ENCODE measurements around the gene TRPM5.

Gene TRPM5

GRCh38 chr11:2419638-2420501 lies 24.4 kb downstream of the TRPM5 start:
- DNase-seq = peak; percentile 75 to 80

- no peak for DNase-seq
Measured at GRCh38 chr11:2418693-2419360, 25.5 kb downstream of the TRPM5 start.

DNA sequence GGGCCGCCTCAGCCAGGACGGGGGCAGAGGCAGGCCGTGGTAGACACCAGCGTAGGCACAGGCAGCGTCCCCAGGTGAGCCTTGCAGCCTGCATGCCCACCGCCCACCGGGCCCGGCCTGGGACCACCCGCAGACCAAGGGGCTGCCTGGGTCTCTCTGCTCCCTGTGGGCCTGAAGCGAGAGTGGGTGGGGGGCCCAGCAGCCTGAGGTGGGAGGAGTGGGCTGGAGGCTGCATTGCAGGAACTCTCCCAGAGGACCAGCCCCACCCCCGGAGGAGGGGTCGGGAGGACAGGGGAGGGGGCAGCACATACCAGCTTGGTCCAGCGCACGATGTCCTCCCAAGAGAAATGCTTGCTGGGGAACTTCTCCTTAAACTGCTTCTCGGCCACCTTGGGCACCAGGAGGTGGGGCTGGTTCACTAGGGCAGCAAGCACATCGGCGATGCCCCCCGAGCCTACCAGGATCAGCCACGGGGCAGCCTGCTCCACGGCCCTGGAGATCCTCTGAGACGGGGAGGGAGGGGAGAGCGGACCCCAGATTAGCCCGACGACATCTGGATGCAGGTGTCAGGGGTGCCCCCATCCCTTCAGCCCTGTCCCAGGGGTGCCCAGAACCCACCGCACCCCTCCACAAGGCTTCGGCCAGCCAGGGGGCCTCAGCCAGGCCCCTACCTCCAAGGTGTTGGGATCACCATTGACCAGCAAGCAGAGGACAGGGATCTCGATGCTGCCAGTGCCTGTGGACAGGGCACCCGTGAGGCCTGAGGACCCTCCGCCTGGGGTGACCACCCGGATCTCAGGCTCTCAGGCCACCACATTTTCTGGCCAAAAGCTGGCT lies 26.2 kb downstream of the TRPM5 start:
- DNase-seq = no peak

DNA sequence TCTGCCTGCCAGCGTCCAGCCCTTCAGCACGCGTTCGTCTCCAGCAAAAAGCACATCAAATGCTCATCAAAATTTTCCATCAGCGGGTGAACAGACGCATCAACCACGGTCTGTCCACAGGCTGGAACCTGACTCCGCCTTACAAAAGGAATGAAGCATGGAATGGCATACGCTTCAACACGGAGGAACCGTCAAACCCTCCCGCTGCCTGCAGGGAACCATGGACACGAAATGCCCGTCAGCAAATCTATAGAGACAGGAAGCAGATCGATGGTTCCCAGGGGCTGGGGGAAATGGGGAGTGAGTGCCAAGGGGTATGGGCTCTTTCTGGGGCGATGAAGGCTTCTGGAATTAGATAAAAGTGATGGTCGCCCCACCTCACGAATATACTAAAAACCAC lies 27.5 kb downstream of the TRPM5 start:
- no peak for DNase-seq

- DNase-seq = no peak
Measured at GRCh38 chr11:2415601-2416380, 28.5 kb downstream of the TRPM5 start.

DNA sequence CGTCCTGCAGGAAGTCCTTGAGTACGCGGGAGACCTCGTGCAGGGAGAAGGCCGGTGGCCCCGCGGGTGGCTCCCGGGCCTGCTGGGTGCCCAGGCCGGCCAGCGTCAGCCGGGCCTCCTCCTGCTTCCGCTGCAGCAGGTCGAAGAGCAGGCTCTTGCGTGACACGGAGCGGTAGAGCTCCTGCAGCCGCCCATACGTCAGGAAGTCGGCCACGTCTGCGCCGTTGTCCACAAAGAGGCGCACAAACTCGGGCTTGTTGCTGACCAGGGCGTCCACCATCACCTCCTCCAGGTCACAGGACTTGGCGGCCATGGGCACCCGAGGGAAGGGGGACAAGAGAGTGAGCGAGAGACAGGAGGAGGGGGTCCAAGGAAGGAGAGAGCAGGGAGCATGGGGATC lies 29.1 kb downstream of the TRPM5 start:
- DNase-seq = no peak

DNA sequence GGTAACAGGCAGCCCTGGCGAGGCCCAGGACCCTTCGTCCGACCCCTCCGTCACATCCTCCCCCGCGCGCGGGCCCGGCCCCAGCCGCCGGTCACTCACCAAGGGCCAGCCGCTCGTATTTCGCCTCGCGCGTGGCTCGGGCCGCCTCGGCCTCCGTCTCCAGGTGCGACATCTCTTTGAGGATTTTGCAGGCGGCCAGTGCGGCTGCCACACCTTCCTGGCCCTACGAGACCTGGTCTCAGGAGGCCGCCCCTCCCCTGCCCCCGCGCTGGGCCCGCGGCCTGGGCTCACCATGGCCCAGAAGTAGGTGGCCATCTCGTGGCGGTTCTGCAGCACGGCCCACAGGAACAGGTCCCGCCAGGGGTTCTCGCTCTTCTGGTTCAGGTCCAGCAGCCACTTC lies 29.7 kb downstream of the TRPM5 start:
- DNase-seq = no peak

- DNase-seq = no peak
Measured at GRCh38 chr11:2413742-2414579, 30.4 kb downstream of the TRPM5 start.

DNA sequence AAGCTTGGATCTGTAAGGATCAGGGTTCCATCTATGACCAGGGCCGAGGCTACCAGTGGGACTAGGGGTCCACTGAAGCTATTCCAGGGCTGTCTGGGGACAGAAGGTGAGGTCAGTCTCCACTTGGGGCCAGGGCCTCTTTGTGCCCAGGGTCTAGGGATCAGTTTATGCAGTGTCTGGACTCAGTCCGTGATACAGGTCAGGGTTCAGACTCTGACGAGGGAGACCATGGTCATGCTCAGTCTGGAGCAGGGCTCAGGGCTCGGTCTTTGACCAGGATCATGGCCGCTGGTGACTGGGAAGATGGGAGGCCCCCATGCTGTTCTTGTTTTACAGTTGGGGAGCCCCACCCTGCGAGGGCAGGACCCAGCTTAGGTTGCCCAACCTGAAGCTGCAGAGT lies 32.0 kb downstream of the TRPM5 start:
- DNase-seq = no peak

- DNase-seq = no peak
Measured at GRCh38 chr11:2411446-2412305, 32.6 kb downstream of the TRPM5 start.

- DNase-seq = no peak
Measured at GRCh38 chr11:2410616-2411015, 33.7 kb downstream of the TRPM5 start.

DNA sequence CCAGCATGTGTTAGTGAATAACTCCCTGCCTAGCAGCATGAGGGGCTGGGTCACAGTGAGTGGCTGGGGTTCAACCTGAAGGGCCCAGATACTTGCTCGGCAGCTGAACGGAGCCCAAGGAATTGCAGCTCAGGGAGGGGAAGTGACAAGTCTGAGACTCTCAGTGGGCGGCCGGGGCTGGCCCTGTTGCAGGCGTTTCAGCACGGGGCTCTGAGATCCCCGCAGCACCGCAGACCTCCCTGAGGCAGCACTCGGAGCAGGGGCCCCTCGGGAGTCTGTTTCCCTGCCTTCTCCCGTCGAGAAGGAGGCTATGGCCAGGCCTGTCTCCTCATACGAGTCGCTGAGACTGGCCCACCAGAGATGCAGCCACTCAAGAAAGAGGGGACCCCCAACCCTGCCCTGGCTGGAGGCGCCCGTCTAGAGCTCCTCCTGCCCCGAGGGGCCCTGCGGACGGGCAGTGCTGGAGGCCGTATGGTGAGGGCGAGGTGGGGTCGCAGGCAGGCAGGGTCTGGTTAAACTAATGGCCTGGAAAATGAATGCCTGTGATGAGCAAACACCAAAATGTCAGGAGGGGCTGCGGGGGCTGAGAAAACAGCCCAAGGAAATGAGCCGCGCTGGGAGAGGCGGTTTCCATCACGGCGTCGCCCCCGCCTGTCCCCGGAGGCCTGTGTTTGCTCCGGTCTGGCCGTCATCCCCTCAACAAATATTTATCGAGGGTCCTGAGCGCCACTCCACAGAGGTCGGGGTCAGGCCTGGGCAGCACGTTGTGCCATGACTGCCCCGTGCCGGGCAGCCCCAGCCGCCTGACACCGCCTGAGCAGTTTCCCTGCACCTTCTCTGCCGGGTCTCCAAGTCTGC lies 34.5 kb downstream of the TRPM5 start:
- DNase-seq = no peak

- DNase-seq = no peak
Measured at GRCh38 chr11:2409126-2409525, 35.2 kb downstream of the TRPM5 start.

DNA sequence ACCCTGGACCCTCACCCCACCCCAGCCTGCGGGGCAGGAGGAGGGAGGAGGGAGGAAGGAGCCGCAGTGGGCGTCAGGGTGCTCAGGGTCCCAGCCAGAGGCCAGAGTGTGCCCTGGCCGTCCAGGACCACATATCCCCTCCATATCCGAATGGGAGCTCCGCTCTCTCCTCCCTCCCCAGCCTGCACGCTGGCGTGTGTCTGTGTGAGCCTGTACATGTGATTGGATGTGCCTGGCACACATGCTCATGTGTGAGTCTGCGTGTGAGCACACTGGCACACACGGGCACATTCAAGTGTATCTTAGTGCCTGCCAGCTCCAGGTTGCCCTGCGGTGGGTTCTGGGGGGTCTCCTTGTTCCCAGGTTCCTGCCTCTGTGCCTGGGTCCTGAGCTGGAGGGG lies 35.6 kb downstream of the TRPM5 start:
- no peak for DNase-seq

DNA sequence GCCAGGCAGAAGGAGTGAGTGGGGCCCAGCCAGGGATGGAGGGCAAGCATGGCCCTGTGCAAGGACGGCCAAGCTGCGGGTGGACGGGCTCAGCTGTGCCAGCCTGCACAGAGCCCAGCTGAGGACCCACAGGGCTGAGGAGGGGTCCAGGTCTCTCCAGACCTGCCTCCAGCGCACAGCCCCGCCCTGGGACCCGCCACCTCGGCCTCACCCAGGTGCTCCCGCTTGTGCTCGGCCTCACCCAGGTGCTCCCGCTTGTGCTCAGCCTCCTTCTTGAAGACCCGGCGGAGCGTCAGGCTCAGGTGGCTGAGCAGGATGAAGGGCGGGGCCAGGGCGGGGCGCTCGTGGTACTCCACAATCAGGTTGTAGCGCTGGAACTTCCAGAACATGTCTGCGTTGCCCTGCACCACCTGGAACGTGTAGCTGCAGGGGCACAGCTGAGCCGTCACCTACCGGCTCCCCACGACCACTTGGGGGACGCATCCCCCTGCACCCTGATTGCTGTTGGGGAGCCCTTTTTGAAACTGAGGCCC lies 37.4 kb downstream of the TRPM5 start:
- no peak for DNase-seq

GRCh38 chr11:2406451-2406850 lies 37.9 kb downstream of the TRPM5 start:
- DNase-seq = no peak

GRCh38 chr11:2404735-2405196 lies 39.5 kb downstream of the TRPM5 start:
- no peak for DNase-seq

DNA sequence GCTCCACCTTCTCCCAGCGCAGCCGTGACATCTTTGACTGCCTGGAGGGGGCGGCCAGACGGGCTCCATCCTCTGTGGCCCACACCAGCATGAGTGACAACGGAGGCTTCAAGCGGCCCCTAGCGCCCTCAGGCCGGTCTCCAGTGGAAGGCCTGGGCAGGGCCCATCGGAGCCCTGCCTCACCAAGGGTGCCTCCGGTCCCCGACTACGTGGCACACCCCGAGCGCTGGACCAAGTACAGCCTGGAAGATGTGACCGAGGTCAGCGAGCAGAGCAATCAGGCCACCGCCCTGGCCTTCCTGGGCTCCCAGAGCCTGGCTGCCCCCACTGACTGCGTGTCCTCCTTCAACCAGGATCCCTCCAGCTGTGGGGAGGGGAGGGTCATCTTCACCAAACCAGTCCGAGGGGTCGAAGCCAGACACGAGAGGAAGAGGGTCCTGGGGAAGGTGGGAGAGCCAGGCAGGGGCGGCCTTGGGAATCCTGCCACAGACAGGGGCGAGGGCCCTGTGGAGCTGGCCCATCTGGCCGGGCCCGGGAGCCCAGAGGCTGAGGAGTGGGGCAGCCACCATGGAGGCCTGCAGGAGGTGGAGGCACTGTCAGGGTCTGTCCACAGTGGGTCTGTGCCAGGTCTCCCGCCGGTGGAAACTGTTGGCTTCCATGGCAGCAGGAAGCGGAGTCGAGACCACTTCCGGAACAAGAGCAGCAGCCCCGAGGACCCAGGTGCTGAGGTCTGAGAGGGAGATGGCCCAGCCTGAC lies 41.2 kb downstream of the TRPM5 start:
- no peak for DNase-seq

DNA sequence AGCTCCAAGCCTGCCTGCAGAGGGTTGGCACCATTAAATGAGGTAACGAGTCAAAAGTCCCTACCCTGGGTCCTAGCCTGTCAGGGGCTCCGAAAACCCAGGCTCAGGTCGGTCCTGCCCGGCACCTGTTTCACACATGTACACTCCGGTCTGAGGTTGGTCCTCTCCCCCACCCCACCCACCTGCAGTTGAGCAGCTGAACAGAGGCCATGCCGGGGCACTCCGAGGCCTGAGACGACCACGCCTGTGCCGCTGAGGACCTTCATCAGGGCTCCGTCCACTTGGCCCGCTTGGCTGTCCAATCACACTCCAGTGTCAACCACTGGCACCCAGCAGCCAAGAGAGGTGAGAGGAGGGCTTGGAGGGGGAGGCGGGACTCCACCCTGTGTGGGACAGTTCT lies 42.2 kb downstream of the TRPM5 start:
- no peak for DNase-seq

Measured in activated T-cell treated with anti-CD3 and anti-CD28 coated beads, Interleukin-2, amount 50 U/mL, for 48 hours (primary cell).